Hippocampal formation (tissue), 2 donors: ENCODE measurements around the gene MOCS1.

ENCODE experiments used
- DNase-seq, 2 donors: peaks; one replicate each; lab custom pipeline; 2025; lab: John Stamatoyannopoulos, UW

Gene MOCS1

GRCh38 chr6:39902786-39903465 is 31.3 kb downstream of the MOCS1 start:
- DNase-seq: no peak

- no peak for DNase-seq
Observed at GRCh38 chr6:39902136-39902535, 32.1 kb downstream of the MOCS1 start.

- no peak for DNase-seq
Observed at GRCh38 chr6:39901670-39902069, 32.6 kb downstream of the MOCS1 start.

- DNase-seq: no peak
Observed at GRCh38 chr6:39901116-39901655, 33.1 kb downstream of the MOCS1 start.

GRCh38 chr6:39899554-39900295 is 34.5 kb downstream of the MOCS1 start:
- no peak for DNase-seq

- no peak for DNase-seq
Observed at GRCh38 chr6:39898625-39899024, 35.6 kb downstream of the MOCS1 start.

GRCh38 chr6:39897698-39898097 is 36.6 kb downstream of the MOCS1 start:
- no peak for DNase-seq

- DNase-seq: no peak
Observed at GRCh38 chr6:39896701-39897100, 37.6 kb downstream of the MOCS1 start.

GRCh38 chr6:39893286-39893685 is 41.0 kb downstream of the MOCS1 start:
- no peak for DNase-seq

- DNase-seq: peak; percentile 26 to 45
Observed at GRCh38 chr6:39892490-39893129, 41.7 kb downstream of the MOCS1 start.

GRCh38 chr6:39891976-39892375 is 42.3 kb downstream of the MOCS1 start:
- no peak for DNase-seq

GRCh38 chr6:39891353-39891752 is 42.9 kb downstream of the MOCS1 start:
- DNase-seq: no peak

- DNase-seq: no peak
Observed at GRCh38 chr6:39889229-39889628, 45.0 kb downstream of the MOCS1 start.

- DNase-seq: peak; percentile 62 to 85
Observed at GRCh38 chr6:39887692-39888450, 46.4 kb downstream of the MOCS1 start.

GRCh38 chr6:39886871-39887270 is 47.4 kb downstream of the MOCS1 start:
- DNase-seq: no peak

GRCh38 chr6:39885691-39886090 is 48.6 kb downstream of the MOCS1 start:
- no peak for DNase-seq

GRCh38 chr6:39884696-39885095 is 49.6 kb downstream of the MOCS1 start:
- DNase-seq: no peak

GRCh38 chr6:39882531-39882899 is 51.7 kb downstream of the MOCS1 start:
- peak in 1 of 2 donors; percentile 5 for DNase-seq

GRCh38 chr6:39881851-39882530 is 52.3 kb downstream of the MOCS1 start:
- peak in 1 of 2 donors; percentile 22 for DNase-seq

- DNase-seq: no peak
Observed at GRCh38 chr6:39880594-39880993, 53.7 kb downstream of the MOCS1 start.

GRCh38 chr6:39879535-39879934 is 54.7 kb downstream of the MOCS1 start:
- DNase-seq: no peak
